Astrocyte (in vitro differentiated cells and primary cell): ENCODE data around the gene KBTBD3.

ENCODE experiments used
- EZH2 ChIP-seq: IDR thresholded peaks from 2 replicates; pipeline ENCODE4 v1.6.1; 2012; ENCODE audit warnings: mild to moderate bottlenecking, low read length, inconsistent platforms; ENCODE audit not compliant: insufficient read depth
- TF ChIP-seq, protein P1 (sequence below): IDR thresholded peaks from 2 replicates; pipeline ENCODE4 v1.5.1; 2011; ENCODE audit warnings: low read depth, mild to moderate bottlenecking, inconsistent platforms, low read length, moderate library complexity; ENCODE audit not compliant: insufficient read depth

DNA sequence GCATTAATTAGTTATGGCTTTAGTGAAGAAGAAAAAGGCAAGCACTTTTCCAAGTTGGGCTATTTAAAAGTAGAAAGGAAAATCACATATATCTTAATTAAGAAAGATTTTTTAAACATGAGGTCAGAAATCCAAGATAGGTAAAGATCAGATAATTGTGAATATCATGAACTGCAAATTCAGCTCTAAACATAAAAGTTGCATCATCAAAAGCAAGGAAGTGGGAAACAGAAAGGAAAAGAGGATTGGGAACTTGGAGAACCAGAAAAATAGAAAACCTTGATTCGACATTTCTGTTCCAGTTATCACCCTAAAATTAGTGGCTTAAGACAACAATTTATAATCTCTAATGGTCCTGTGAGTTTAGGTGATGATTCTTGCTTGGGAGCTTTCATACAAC lies 17.5 kb downstream of the KBTBD3 start:
- TF ChIP-seq, protein P1, sequence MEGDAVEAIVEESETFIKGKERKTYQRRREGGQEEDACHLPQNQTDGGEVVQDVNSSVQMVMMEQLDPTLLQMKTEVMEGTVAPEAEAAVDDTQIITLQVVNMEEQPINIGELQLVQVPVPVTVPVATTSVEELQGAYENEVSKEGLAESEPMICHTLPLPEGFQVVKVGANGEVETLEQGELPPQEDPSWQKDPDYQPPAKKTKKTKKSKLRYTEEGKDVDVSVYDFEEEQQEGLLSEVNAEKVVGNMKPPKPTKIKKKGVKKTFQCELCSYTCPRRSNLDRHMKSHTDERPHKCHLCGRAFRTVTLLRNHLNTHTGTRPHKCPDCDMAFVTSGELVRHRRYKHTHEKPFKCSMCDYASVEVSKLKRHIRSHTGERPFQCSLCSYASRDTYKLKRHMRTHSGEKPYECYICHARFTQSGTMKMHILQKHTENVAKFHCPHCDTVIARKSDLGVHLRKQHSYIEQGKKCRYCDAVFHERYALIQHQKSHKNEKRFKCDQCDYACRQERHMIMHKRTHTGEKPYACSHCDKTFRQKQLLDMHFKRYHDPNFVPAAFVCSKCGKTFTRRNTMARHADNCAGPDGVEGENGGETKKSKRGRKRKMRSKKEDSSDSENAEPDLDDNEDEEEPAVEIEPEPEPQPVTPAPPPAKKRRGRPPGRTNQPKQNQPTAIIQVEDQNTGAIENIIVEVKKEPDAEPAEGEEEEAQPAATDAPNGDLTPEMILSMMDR, result no peak
- TF ChIP-seq EZH2, result no peak
